GM12891 (cell line): ENCODE results near the gene RFNG.
A peak's percentile ranks its signal among the peaks of the same experiment; 100 is the strongest.

Experiments
- DNase-seq: peaks from one replicate; pipeline ENCODE4 v3.0.0; 2011; ENCODE audit warnings: low spot score; ENCODE audit not compliant: insufficient read length
- FAIRE-seq: peaks from 2 replicates; lab custom pipeline; 2011; peaks lifted over from hg19 to GRCh38; lab: Jason Lieb, UNC
- PAX5 ChIP-seq: IDR thresholded peaks from 2 replicates; pipeline ENCODE4 v1.6.1; 2011; ENCODE audit warnings: low read length, moderate library complexity, mild to moderate bottlenecking; ENCODE audit not compliant: insufficient read depth, severe bottlenecking
- POLR2A ChIP-seq: IDR thresholded peaks from 2 replicates; pipeline ENCODE4 v1.6.1; 2011; ENCODE audit warnings: low read depth, low read length, control low read depth
- POLR2AphosphoS5 ChIP-seq: IDR thresholded peaks from 2 replicates; pipeline ENCODE4 v1.6.1; 2011; ENCODE audit warnings: low read depth, low read length, control low read depth
- POU2F2 ChIP-seq: IDR thresholded peaks from 2 replicates; pipeline ENCODE4 v1.6.1; 2011; ENCODE audit warnings: low read depth, mild to moderate bottlenecking, control low read depth, low read length, moderate library complexity
- SPI1 ChIP-seq: IDR thresholded peaks from 2 replicates; pipeline ENCODE4 v1.6.1; 2011; ENCODE audit warnings: low read depth, low read length, control low read depth
- TAF1 ChIP-seq: IDR thresholded peaks from 2 replicates; pipeline ENCODE4 v1.6.1; 2011; ENCODE audit warnings: low read depth, low read length, control low read depth

Gene RFNG

DNA sequence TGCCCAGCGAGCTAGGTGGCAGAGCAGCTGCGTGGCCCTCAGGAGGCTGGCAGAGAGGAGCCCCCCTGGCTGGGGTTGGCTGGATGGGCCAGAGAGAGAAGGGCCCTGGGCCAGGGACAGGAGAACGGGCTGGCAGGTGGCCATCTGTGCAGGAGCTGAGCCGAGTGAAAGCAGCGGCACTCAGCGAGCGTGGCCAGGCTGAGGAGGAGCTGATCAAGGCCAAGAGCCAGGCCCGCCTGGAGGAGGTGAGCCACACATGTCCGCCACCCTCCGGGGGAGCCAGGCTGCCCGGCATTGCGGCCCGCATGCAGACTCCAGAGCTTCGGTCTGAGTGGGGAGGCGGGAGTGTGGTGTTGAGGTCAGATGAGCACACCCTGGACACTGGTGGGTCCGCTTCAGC is 22.2 kb downstream of the RFNG start:
- no peak for DNase-seq
- TF ChIP-seq POLR2A, result no peak
- TF ChIP-seq TAF1, result no peak
- no peak for TF ChIP-seq POLR2AphosphoS5
- no peak for TF ChIP-seq POU2F2
- no peak for TF ChIP-seq SPI1
- no peak for TF ChIP-seq PAX5
- no peak for FAIRE-seq

DNA sequence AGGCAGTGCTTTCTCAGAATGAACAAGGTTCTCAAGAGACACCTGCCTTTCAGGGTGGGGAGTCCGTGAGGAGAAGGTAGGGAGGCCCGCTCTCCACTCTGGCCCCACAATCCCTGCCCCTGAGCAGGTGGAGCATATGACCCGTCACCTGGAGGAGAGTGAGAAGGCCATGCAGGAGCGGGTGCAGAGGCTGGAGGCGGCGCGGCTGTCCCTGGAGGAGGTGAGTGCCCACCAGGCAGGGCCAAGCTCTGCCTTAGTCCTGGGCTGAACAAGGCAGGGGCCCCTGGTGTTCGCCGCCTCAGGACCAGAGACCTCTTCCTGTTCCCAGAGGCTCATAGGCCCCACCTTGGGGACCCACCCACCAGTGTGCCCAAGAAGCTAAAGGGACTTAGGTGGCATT is 22.6 kb downstream of the RFNG start:
- TF ChIP-seq SPI1, result no peak
- TF ChIP-seq TAF1, result no peak
- no peak for TF ChIP-seq POLR2AphosphoS5
- no peak for TF ChIP-seq PAX5
- no peak for TF ChIP-seq POLR2A
- no peak for TF ChIP-seq POU2F2
- FAIRE-seq, result no peak
- no peak for DNase-seq

DNA sequence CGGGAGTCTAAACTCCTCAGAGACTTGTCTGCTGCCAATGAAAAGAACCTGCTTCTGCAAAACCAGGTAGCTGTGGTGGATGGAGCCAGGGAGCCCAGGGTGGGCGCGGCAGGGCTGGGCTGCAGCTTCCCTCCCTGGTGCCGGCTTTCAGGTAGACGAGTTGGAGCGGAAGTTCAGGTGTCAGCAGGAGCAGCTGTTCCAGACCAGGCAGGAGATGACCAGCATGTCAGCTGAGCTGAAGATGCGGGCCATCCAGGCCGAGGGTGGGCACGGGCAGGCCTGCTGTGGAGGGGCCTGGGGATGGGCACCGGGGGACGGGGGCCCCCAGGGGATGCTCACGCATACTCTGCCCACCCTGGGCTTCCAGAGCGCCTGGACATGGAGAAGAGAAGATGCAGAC is 23.4 kb downstream of the RFNG start:
- no peak for FAIRE-seq
- no peak for DNase-seq
- TF ChIP-seq POU2F2 (no peak), SPI1 (no peak), PAX5 (no peak), POLR2AphosphoS5 (no peak), POLR2A (no peak), TAF1 (no peak)

DNA sequence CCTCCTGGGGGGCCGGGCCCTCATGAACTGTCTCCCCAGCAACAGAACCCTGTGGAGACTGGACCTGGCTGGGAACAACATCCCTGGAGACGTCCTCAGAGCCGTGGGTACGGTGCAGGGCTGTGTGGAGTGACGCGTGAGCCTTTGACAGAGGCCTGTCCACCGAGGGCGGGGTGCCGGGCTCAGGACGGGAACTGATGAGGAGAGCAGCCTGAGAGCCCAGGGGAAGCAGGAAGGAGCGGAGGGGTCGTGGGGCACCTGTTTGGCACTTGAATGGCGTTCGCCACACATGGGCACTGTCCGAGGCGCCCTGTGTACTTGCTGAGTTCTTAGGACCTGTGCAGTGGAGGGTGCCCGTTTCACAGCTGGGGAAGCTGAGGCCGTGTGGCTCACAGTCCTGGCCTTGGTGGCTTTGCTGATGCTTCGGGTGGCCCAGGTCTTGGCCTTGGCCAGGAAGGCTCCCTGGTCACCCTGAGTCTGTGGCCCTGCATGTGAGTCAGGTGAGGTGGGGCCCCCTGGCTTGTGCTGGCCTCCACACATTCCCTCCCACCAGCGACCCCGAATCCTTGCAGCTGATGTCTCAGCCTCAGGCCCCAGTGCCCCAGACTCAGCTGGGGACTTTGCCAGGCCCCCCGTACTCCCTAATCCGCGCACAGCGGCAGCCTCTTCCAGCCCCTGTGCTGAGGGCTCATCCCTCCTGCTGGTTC is 26.1 kb downstream of the RFNG start:
- FAIRE-seq, result no peak
- TF ChIP-seq SPI1, result no peak
- TF ChIP-seq POU2F2, result no peak
- TF ChIP-seq TAF1, result no peak
- TF ChIP-seq PAX5, result no peak
- no peak for TF ChIP-seq POLR2A
- no peak for TF ChIP-seq POLR2AphosphoS5
- DNase-seq, result no peak

DNA sequence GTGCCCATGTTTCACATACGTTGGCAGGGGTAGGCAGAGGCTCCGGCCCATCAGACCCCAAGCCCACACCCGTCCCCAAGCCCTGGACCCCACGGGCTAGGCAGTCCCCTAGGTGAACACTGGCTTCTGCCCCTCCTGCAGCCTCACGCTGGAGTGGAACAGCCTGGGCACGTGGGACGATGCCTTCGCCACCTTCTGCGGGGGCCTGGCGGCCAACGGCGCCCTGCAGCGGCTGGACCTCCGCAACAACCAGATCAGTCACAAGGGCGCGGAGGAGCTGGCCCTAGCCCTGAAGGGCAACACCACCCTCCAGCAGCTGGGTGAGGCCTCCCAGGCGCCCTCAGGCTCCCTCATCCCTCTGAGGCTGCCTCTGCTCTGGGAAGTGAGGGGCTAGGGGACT is 26.8 kb downstream of the RFNG start:
- no peak for TF ChIP-seq POLR2AphosphoS5
- no peak for TF ChIP-seq PAX5
- no peak for TF ChIP-seq POLR2A
- TF ChIP-seq SPI1, result no peak
- TF ChIP-seq POU2F2, result no peak
- TF ChIP-seq TAF1, result no peak
- DNase-seq (no peak), FAIRE-seq (no peak)

DNA sequence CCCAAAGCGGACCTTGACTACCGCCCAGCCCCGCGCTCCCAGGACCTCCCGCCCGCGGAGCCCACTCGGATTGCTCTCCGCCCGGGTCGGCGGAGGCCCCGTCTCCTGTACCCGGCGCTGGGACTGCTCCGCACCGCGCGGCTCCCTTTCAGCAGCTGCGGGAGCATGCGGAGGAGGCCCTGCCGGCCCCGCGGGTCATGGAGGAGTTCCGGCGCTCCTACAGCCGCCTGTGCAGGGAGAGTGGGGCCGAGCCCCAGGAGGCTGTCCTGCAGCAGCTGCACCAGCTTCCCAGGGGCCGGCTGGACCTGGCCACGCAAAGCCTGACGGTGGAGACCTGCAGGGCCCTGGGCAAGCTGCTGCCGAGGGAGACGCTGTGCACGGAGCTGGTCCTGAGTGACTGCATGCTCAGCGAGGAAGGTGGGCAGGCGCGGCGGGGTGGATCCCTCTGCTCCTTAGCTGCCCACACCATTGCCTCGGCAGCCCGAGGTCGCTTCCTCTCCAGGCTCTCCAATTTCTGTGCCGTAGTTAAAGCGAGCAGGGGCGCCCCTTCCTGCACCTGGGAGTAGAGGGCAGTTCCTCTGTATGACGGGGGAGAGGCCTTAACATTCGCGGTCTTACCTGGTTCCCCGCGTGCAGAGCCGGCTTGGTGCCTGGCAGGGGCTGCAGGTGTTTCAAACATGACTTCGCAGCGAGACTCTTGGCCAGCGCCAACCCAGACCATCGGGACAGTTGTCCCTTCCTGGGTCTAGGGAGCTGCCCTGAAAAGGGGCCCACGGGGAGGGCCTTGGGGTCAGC is 28.0 kb downstream of the RFNG start:
- peak; percentile 38 for FAIRE-seq
- DNase-seq, result no peak
- TF ChIP-seq PAX5, result no peak
- TF ChIP-seq SPI1, result no peak
- no peak for TF ChIP-seq POU2F2
- no peak for TF ChIP-seq POLR2A
- no peak for TF ChIP-seq POLR2AphosphoS5
- TF ChIP-seq TAF1, result no peak

DNA sequence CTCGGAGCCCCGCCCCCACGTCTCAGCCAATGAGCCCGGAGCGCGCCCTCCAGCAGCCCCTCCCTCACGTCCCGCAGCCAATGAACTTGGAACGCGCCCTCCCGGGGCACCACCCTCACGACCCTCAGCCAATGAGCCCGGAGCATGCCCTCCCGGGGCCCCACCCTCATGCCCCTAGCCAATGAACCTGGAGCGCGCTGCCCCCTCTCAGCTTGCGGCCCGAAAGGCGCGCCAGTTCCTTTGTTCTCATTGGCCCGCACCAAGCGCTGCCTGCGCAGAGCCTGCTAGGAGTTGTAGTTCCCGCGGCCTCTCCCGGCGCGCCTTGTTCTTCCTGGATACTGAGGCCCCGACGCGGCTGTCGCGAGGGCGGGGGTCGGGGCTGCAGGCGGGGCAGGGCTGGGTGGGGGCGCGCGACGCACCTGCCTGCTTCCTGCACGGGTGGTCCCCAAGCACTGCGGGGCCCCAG is 28.6 kb downstream of the RFNG start, which contains the start of gene LRRC45:
LRRC45 (plus strand) TSS at position 325 of the 466 bp plus-strand sequence. CDS start 339 bp downstream, outside the sequence.
- DNase-seq, result peak; percentile 100

DNA sequence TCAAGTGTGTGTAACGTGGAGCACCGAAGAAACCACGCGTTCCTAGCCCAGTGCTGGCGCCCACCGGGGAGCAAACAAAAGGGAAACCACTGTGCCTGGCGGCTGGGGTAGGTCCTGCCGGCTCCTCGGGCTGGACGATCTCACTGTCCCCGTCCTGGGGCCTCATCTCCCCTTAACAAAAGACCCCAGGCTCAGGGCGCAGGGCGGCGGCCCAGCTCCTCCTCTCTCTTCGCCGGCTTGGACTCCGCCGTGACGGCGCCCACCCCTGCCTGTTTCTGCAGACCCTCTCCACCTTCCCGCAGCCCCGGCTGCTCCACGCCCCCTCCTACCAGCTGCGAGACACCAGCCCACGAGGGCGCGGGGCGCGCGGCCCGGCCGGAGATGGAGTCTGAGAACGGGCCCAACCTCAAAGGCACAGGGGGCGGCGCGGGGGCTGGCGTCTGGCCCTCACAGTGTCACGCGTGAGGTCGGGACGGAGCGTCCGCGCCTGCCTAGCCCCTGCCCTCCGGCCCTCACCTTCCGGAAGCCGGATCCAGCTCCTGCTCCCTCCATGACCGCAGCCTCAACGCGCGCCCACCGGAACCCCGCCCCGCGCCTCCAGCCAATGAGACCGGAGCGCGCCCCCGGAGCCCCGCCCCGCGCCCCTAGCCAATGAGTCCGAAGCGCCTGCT is 29.2 kb downstream of the RFNG start, which contains the start of gene CENPX:
CENPX (minus strand) TSS at position 569 of the 671 bp plus-strand sequence; CDS start at position 552, 17 bp downstream.
- FAIRE-seq (no peak), DNase-seq (no peak)
- TF ChIP-seq SPI1 (no peak), POLR2A (no peak), PAX5 (no peak), POLR2AphosphoS5 (no peak), TAF1 (no peak; the same call in 1 of the 2 replicates), POU2F2 (no peak)

More for the DNA sequence above, 28.6 kb downstream of the RFNG start, which contains the start of gene LRRC45:
- FAIRE-seq, result peak; percentile 99
- no peak for TF ChIP-seq POU2F2
- 0 out of 2 replicates have a peak, but pooled peaks have one; percentile 4 for TF ChIP-seq SPI1
- no peak for TF ChIP-seq POLR2AphosphoS5
- no peak for TF ChIP-seq PAX5
